Mucosa of descending colon (tissue), 3 donors: ENCODE data around the gene PIP5K1A. TPM values are rescaled to one million over a fixed set of nuclear protein-coding genes. Genes with fewer than 3 reads are reported as not detected.

Experiments
- ATAC-seq: fragments of 200-7000 bp; cut with Tn5 transposase; one replicate; pipeline ENCODE4 v1.9.1; 2020; ENCODE audit warnings: mild to moderate bottlenecking, moderate library complexity
- DNase-seq, 3 donors: peaks; one replicate each; pipeline ENCODE4 v3.0.0-alpha.2; 2020
- H3K36me3 ChIP-seq: fragments of 200-600 bp; one replicate; pipeline ENCODE4 v1.8.0; 2021; ENCODE audit warnings: low read depth, mild to moderate bottlenecking
- H3K4me1 ChIP-seq: fragments of 200-600 bp; one replicate; pipeline ENCODE4 v1.8.0; 2021; ENCODE audit warnings: low read depth, mild to moderate bottlenecking
- H3K4me3 ChIP-seq: fragments of 200-600 bp; one replicate; pipeline ENCODE4 v1.8.0; 2021; ENCODE audit warnings: mild to moderate bottlenecking
- H3K9me3 ChIP-seq: fragments of 200-600 bp; one replicate; pipeline ENCODE4 v1.8.0; 2021; ENCODE audit warnings: mild to moderate bottlenecking
- CTCF ChIP-seq: fragments of 200-600 bp; IDR thresholded peaks from one replicate; pipeline ENCODE4 v1.8.0; 2022; ENCODE audit warnings: antibody characterized with exemption, mild to moderate bottlenecking
- intact Hi-C, 2 donors: fragments of 100-400 bp; cut with DNase I in 1 of 2; cut with micrococcal nuclease in 1 of 2; formaldehyde crosslinking; loops; one replicate each; pipeline versions ENCODE4 v1.11.0 to v1.11.1; 2022; cut with DNase I, micrococcal nuclease
- total RNA-seq, 3 donors: library from RNA; stranded (reverse); fragmentation: NEBNext Ultra II Directional in 2 of 3; extraction: Animal tissue kit (Norgen Biotek cat#: 25700) in 2 of 3; gene quantifications; one replicate each; pipeline versions ENCODE4 v1.2.1 to v1.2.4, GENCODE V29; 2021 to 2023
- donor health status: DM: no; HTN: no; CAD: no; lungs with moderate emphysema.
- donor health status: DM: no; HTN: no; CAD: no.
- donor health status: DM: no; HTN: yes; CAD: no.

The PIP5K1A gene
- total RNA-seq, 3 donors from 2014 or later, result 38.4 to 47.5 (median 39.2) TPM

- no peak for DNase-seq
- H3K9me3 ChIP-seq, result no peaks in the 10 kb centered on the region
- no peak for ATAC-seq
- H3K36me3 ChIP-seq, result no peaks in the 10 kb centered on the region
- TF ChIP-seq CTCF, result no peak
- peaks cover 4% of the 10 kb centered on the region for H3K4me1 ChIP-seq
- intact Hi-C loops, result no loop called here
- no peak overlapping the region for H3K4me3 ChIP-seq
These were observed 39.0 kb upstream of the PIP5K1A start for GRCh38 chr1:151159373-151159772.

GRCh38 chr1:151164732-151165280, 33.5 kb upstream of the PIP5K1A start:
- no peaks in the 10 kb centered on the region for H3K9me3 ChIP-seq
- H3K4me1 ChIP-seq, result peaks cover 11% of the 10 kb centered on the region
- ATAC-seq (no peak), DNase-seq (peak in 1 of 3 donors; percentile 65)
- TF ChIP-seq CTCF, result no peak
- intact Hi-C loops, result no loop called here
- H3K36me3 ChIP-seq, result no peaks in the 10 kb centered on the region
- H3K4me3 ChIP-seq, result peak overlapping the region; percentile 42

- TF ChIP-seq CTCF, result no peak
- peak overlapping the region; percentile 42 for H3K4me3 ChIP-seq
- H3K9me3 ChIP-seq, result no peaks in the 10 kb centered on the region
- peak; percentile 31 for ATAC-seq
- peaks cover 11% of the 10 kb centered on the region for H3K4me1 ChIP-seq
- H3K36me3 ChIP-seq, result no peaks in the 10 kb centered on the region
- peak; percentile 48 to 68 (median 50) for DNase-seq
- intact Hi-C loops, result no loop called here
These were observed 33.0 kb upstream of the PIP5K1A start for GRCh38 chr1:151165281-151165737.

- H3K36me3 ChIP-seq, result no peaks in the 10 kb centered on the region
These were observed 32.4 kb upstream of the PIP5K1A start, which contains the start of the genes LYSMD1 and SCNM1 for GRCh38 chr1:151165738-151166504. TSS of gene LYSMD1 (minus strand) at chr1:151165902. CDS start at chr1:151165258, 644 bp downstream. TSS of gene SCNM1 (plus strand) at chr1:151166144. CDS start at chr1:151166153, 9 bp downstream.

GRCh38 chr1:151166505-151166956, 31.8 kb upstream of the PIP5K1A start:
- Histone ChIP-seq H3K4me3 (peak overlapping the region; percentile 42), H3K36me3 (no peaks in the 10 kb centered on the region), H3K9me3 (no peaks in the 10 kb centered on the region), H3K4me1 (peaks cover 11% of the 10 kb centered on the region)
- intact Hi-C loops, result no loop called here
- DNase-seq, result no peak
- no peak for TF ChIP-seq CTCF
- peak; percentile 24 for ATAC-seq

More at GRCh38 chr1:151165738-151166504, 32.4 kb upstream of the PIP5K1A start, which contains the start of the genes LYSMD1 and SCNM1:
- peak; percentile 95 to 99 (median 97) for DNase-seq
- Histone ChIP-seq H3K9me3 (no peaks in the 10 kb centered on the region), H3K4me3 (peak within 1 kb of the TSS; percentile 42), H3K4me1 (peaks cover 11% of the 10 kb centered on the region)
- peak; percentile 98 for ATAC-seq
- TF ChIP-seq CTCF, result no peak
- intact Hi-C loops, result no loop called here
